H54 (cell line): ENCODE measurements around the gene ZNF280B.
"Not testable (repeated sequence)": the region's sequence is repeated elsewhere in the genome, so short reads cannot be mapped to it uniquely, and the experiment has no call there.

ENCODE experiments used
- DNase-seq: peaks from one replicate; pipeline ENCODE4 v3.0.0; 2011; ENCODE audit warnings: low spot score, mixed read lengths; ENCODE audit not compliant: insufficient read length
- FAIRE-seq: peaks from 3 replicates; lab custom pipeline; 2011; peaks lifted over from hg19 to GRCh38; lab: Jason Lieb, UNC
- POLR2A ChIP-seq: IDR thresholded peaks from 2 replicates; pipeline ENCODE4 v1.6.1; 2011; ENCODE audit warnings: low read depth, mild to moderate bottlenecking, low read length

Gene ZNF280B

GRCh38 chr22:22458896-22459588 lies 49.5 kb downstream of the ZNF280B start:
- DNase-seq, result no peak
- FAIRE-seq, result no peak
- no peak for TF ChIP-seq POLR2A

GRCh38 chr22:22458387-22458786 lies 50.2 kb downstream of the ZNF280B start:
- DNase-seq (no peak), FAIRE-seq (no peak)
- no peak for TF ChIP-seq POLR2A

DNA sequence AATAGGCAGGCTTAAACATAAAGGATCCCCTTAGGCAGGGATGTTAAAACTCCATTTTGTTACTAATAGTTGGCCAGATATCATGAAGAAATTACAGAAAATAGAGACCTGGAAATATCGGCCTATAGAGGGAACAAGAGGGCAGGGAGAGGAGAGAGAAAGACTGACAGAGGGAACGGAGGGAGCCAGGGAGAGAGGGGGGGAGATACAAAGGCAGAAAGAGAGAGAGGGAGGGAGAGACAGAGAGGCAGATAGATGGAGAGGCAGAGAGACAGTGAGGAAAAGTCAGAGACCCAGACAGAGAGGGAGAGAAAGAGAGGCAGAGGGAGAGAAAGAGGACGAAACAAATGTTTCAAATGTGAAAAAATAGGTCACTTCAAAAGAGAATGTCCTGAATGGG lies 53.5 kb downstream of the ZNF280B start:
- no peak for TF ChIP-seq POLR2A
- DNase-seq (no peak), FAIRE-seq (no peak)

DNA sequence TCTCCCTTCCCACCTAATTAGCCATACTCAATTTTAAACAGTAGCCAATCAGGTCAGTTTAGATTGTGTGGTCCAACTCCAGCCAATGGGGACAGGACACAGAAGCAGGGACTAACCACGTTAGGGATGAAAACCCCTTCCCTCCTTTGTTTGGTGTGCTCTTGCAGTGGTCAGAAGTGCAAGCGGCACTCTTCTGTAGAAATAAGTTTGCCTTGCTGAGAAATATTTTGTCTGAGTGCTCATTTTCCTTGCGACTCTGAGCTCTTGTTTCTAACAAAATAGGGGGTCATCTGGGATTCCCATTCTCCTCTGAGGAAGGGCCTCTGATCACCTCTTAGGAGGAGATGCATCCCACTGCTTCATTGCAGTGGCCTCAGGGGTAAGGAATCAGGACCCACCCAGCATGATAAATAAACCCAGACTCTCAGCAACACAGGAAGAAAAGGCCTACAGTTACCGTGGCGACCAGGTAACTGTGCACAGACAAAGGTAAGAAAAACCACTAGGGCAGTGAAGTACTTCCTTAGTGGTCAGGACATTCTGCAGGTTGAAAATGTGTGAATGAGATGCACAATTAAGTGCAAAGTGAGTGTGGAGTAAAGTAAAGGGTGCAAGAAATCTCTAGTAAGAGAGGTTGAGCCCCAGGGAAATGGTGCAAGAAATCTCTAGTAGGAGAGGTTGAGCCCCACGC lies 55.4 kb downstream of the ZNF280B start:
- DNase-seq (no peak), FAIRE-seq (no peak)
- no peak for TF ChIP-seq POLR2A

- no peak for FAIRE-seq
- TF ChIP-seq POLR2A, result no peak
- DNase-seq, result no peak
Measured at GRCh38 chr22:22452211-22452610, 56.3 kb downstream of the ZNF280B start.

GRCh38 chr22:22450343-22450839 lies 58.2 kb downstream of the ZNF280B start:
- FAIRE-seq (no peak), DNase-seq (no peak)
- TF ChIP-seq POLR2A, result no peak

DNA sequence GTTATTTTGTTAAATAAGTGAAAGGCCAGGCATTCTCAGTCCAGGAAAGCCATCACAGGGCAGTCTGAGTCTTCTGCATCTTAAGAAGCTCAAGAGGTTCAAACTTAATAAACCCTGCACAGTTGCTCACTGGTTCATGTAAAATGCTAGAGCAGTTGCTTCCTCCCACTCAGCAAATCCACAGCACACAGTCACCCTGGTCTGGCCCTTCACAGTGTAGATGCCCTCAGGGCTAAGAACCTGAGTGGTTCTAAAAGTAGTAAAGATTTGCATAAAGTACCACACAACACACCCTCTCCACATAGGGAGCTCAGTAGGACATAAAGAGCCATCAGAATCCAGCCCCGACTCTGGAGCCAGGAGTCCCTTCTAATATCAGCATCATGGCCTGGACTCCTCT lies 58.7 kb downstream of the ZNF280B start:
- no peak for TF ChIP-seq POLR2A
- DNase-seq (no peak), FAIRE-seq (no peak)

DNA sequence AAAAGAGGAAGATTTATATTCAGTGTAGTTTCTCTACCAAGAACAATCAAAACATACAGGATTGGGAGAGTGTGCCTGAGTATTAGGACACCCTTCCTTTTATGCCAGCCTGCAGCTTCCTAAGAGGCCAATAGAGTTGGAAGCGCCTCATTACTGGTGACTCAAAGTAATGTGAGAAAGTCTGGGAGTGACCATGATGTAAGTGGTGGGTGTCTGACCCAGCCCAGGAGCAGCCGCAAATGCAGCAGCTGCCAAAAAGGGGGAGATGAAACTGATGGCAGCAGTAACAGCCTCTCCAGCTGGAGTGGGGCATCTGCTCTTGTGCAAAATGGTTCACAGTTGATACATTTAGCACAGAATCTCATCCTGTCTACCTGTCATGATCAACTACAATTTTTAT lies 62.0 kb downstream of the ZNF280B start:
- DNase-seq (no peak), FAIRE-seq (no peak)
- no peak for TF ChIP-seq POLR2A

- DNase-seq, FAIRE-seq: not testable (repeated sequence)
Measured at GRCh38 chr22:22444007-22444589, 64.4 kb downstream of the ZNF280B start.

- no peak for TF ChIP-seq POLR2A
- FAIRE-seq, result no peak
- DNase-seq, result no peak
Measured at GRCh38 chr22:22442928-22443709, 65.4 kb downstream of the ZNF280B start.

GRCh38 chr22:22441626-22442025 lies 66.9 kb downstream of the ZNF280B start:
- FAIRE-seq, result not testable (repeated sequence)

GRCh38 chr22:22440188-22440587 lies 68.4 kb downstream of the ZNF280B start:
- no peak for TF ChIP-seq POLR2A
- no peak for FAIRE-seq
- no peak for DNase-seq

More at GRCh38 chr22:22441626-22442025, 66.9 kb downstream of the ZNF280B start:
- DNase-seq, result not testable (repeated sequence)
